NCI-H1930 (cell line): Measurements from ENCODE around the gene ZFYVE21.

Experiments
- DNase-seq, 2 experiments: peaks; one replicate each; lab custom pipeline; 2025; lab: John Stamatoyannopoulos, UW

Gene ZFYVE21

DNA sequence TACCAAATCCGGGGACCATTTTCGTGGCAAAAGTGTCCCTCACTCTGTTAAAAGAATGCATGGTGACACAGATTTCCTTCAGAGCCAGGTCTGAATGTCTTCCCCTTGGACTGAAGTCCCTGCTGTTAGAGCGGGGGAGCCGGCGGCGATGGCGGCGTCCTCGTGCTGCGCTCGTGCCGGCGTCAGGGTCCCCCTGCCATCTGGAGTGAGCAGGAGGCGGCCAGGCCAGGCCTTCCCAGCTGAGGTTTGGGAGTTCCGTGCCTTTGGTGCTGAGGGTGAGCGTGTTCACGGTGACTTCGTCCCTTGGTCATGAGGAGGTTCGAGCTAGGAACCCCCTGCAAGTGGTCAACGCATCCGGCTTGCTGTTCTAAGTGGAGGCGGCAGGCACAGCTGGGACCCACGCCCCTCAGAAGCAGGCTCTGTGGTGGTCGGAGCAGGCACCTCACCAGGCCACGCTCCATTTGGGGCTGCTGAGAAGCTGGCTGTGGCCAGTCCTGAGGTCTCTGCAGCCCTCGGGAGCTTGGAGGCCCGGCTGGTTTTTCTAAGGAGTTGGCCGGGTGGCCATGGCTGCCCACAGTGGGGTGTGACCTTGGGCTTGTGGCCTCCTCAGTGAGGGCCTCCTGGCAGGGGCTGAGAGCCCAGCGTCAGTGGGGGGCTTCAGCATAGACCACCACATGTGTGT lies 9.5 kb downstream of the ZFYVE21 start:
- DNase-seq = no peak

DNA sequence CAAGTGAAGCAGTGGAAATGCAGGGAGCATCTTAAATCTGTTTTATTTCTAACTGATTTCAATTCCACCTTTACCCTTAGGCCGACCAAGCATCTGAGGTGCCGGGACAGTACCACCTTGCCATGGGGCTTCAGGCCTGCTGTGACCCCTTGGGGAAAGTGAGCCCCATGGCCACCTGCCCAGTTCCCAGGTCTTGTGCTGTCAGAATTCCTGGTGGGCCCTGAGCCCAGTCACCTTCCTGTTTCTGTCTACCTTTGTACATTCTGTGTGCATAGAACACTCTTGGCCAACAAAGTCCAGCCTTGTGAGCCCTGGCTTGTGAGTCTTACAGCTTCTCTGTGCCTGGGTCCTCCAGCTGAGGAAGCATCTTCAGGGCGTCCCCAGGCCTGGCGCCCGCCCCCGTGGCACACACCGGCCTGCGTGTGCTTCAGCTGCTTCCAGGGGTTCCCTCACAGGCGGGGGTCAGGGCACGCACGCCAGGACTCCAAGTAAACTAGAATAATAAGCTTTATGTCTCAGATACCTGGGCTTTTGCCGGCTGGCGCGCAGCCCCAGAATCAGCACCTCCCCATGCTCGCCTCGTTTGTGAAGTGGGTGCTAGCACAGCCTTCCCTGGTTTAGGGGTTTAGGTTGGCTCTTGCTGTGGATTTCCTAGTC lies 10.3 kb downstream of the ZFYVE21 start:
- DNase-seq = no peak

DNA sequence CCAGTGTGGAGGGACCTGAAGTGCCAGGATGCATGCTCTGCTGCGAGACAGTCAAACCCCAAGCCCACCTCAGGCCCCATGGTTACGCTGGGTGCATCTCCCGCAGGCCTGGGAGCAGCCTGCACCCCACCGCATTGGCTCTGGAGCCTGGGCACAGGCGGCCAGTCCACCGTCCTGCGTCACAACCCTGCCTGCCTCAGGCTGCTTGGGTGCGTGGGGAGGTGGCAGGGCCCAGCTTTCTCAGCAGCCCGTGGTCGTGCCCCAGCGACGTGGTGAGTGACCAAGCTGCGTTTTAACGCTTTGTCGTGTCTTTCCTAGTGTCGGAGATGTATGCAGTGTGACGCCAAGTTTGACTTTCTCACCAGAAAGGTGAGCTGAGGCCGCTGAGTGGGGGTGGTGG lies 10.9 kb downstream of the ZFYVE21 start:
- no peak for DNase-seq

DNA sequence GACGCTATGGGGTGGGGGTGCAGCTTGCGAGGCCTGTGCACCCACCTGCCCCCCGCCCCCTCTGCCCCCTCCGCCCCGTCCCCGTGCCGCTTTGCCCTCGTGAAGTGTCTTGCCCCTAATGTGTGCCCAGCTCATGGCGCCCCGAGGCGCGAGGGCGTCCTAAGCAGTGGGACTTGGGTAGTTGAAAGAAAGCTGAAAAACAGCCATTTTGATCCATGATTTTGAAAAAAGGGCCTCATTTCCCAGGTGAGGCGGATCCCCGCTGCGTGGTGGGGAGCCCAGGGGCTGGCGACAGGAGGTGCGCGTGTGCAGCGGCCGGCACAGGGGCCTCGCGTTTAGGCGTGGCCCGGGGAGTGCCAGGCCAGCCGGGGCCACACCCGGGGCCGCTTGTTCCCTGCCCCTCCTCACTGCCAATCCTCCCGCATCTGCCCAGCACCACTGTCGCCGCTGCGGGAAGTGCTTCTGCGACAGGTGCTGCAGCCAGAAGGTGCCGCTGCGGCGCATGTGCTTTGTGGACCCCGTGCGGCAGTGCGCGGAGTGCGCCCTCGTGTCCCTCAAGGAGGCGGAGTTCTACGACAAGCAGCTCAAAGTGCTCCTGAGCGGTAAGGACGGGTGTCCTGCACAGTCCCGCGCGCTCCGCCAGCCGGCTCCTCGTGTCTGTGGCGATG lies 11.8 kb downstream of the ZFYVE21 start:
- DNase-seq = no peak

DNA sequence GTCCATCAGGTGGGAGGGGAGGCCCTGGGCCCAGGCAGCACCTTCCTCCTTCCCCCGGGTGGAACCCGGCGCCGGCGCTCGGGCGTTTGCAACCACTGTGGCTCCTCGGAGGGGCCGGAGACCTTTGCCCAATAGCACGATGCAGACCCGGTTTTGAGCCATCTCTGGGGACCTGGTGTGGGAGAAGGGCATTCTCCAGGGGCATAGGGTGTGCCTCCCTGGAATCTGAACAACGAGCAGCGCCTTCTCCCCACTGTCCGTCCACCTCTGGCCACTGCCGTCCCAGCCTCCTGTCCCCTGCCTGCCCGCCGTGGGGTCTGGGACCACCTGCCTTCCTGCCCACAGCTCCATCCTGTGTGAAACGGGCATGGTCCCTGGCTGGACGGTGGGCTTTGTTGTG lies 12.5 kb downstream of the ZFYVE21 start:
- DNase-seq = no peak

DNA sequence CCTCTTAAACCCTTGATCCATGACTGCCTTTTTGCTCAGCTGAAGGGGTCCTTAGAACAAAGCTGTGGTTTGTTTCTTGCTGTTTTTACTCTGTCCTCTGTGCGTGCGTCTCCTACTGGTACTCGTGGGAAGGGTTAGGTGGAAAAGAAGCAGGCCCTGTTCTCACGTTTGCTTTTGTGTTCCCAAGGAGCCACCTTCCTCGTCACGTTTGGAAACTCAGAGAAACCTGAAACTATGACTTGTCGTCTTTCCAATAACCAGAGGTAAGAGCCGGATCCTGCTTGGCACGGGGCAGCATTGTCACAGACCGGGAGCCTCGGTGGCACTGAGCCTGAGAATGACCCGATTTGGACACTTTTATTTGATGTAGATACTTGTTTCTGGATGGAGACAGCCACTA lies 13.1 kb downstream of the ZFYVE21 start:
- DNase-seq = no peak

DNA sequence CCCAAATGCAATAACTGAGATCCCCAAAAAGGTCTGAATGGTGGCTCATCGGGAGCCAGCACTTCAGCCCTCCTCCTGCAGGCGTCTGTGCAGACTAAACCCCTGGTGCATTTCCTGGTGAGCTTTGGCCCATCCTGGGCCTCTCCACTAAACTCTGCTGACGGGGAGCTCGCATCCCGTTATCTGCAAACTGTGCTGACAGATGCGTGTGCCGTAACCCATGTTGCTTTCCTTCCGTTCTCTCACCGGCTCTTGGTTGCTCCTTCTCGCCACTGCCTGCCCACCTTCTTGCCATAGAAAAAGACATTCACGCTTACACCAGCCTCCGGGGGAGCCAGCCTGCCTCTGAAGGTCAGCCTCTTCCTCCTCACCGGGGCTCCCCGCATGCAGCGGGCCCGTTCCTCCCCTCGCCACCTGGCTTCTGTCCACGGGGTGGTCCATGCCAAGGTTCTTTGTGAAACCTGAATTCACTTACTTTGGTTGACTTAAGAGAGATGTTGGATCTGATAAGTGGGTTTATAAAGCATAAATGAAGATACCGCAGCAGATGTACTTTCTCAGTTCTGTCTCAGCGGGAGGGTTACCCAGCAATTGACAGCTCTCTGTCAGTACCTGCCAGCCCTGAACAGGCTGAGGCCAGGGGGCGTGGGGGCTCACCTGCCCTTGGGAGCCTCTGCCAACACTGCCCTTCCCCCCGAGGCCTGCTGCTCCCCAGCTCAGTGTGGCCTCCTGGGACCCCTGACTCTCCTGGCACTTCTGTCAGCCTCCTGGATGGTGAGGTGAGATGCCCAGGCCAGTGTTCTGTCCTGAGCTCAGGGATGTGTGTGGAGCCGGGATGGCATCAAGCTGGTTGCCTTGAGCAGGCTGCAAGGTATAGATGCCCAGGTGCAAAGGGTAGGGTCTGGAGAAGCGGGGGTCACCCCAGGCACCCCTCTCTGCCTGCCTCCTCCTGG lies 14.2 kb downstream of the ZFYVE21 start:
- DNase-seq = no peak

DNA sequence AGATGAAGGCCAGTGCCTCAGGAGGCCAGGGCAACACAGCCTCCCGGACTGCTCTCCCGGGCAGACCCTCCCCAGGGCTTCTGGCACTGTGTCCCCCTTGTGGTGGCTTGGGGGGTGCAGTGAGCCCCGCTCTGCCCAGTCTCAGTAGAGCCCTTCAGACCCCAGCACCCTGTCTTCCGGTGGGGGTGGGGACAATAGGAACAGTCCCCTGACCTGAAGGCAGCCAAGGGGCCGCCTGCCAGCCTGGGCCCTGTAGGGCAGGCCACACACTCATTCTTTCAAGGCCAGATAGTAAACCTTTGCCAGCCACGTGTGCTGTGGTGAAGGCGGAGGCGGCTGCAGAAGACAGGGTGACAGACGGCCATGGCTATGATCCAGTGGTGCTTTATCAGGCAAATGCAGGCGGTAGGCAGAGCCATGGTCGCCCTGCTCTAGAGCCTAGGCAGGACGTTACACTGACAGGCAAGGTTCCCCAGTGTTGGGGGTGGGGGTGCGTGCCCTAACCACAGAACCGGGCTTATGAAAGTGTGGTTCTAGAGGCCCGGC lies 15.0 kb downstream of the ZFYVE21 start:
- DNase-seq = no peak

DNA sequence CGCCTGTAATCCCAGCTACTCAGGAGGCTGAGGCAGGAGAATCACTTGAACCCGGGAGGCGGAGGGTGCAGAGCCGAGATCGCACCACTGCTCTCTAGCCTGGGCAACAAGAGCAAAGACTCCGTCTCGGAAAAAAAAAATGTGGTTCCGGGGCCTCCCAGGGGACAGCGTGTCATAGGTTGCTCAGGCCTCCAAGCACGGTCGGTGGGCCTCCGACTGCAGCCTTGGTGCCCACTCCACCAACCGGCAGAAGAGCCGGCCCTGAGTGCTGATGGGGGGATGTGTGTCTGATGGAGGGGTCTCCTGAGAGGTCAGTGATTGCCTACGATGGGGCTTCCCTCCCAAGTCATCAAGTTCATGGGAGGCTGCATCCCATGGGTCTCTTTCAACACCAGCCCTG lies 15.9 kb downstream of the ZFYVE21 start:
- no peak for DNase-seq

DNA sequence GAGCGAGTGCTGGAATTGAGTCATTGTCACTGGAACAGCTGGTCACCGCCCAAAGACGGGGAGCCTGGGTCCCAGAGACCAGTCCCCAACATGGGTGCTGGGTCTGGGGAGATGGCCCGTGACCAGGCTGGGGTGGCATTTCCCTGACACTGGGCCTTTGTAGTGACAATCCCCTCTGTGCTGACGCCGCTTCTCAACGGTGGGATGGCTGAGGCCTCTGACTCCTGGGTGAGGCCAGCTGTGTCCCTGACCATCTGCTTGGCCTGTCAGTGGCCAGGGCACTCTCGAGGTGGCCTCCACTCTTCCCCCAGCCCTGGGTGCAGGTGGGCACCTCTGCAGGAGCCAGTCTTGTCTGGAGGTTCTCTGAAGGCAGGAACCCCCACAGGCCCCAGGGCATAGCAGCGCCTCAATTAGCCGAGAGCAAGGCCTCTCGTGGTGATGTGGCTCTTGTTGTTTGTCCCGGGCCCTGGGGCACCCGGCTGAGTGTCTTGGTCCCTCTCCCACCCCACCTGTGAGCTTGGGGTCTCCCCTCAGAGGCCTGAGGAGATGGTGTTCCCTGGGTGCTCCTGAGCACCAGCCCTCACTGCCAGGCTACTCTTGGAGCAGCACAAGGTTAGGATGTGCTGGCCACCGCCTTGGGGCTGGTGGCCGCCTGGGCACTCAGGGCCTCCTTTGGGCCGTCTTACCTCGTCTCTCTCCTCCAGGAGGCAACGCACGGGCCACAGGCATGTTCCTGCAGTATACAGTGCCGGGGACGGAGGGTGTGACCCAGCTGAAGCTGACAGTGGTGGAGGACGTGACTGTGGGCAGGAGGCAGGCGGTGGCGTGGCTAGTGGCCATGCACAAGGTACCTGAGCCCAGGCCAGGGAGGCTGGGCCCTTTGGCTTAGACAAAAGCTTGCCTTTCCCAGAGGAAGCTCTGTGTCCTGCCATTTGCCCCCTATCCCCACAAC lies 16.6 kb downstream of the ZFYVE21 start:
- no peak for DNase-seq

DNA sequence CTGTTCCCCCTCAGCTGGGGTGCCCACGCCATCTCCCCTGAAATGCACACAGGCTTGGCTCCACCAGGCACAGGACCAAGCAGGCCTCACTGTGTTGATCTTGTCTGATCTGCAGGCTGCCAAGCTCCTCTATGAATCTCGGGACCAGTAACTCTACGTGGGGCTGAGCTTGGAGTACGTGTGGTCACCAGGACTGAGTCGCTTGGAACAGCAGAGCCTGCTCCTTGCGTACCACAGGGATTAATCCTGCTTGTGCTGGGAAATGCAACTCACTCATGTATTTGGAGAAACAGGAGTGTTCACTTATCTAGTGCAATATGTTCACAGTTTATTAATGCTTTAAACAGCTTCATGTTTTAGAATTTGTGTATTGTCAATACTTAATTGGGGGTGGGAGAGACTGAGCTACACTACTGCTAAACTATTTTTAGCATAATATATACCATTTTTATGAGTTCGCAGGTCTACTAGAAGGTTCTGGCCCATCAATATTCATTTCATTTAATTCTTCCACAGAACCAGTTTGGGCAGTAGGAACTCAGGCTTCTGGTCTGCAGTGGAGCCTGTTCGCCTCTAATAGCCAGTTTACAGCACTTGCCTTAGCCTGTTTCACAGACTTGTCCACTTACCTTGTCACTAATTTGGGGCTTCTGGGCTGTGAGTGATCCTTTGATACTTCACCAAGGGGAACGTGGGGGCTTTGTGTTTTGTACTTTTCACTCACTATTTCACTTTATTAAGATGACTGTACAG lies 17.4 kb downstream of the ZFYVE21 start:
- no peak for DNase-seq

DNA sequence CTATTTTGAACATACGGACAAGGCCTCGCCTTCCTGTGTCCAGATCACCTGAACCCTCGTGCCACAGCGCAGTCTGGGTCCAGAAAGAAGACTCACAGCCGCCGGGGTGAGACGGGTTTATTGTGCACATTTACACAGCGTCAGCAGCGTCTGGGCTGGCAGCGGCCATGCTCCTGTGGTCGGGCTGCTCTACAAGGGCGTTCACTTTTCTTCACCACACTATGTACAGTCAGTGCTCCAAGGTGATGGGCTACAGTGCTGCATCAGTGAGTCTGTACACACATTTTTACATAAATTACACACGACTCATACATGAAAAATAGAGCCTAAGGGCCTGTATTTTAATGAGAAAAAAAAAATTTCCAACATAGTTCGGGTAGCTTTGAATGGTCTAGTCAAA lies 18.0 kb downstream of the ZFYVE21 start:
- no peak for DNase-seq

DNA sequence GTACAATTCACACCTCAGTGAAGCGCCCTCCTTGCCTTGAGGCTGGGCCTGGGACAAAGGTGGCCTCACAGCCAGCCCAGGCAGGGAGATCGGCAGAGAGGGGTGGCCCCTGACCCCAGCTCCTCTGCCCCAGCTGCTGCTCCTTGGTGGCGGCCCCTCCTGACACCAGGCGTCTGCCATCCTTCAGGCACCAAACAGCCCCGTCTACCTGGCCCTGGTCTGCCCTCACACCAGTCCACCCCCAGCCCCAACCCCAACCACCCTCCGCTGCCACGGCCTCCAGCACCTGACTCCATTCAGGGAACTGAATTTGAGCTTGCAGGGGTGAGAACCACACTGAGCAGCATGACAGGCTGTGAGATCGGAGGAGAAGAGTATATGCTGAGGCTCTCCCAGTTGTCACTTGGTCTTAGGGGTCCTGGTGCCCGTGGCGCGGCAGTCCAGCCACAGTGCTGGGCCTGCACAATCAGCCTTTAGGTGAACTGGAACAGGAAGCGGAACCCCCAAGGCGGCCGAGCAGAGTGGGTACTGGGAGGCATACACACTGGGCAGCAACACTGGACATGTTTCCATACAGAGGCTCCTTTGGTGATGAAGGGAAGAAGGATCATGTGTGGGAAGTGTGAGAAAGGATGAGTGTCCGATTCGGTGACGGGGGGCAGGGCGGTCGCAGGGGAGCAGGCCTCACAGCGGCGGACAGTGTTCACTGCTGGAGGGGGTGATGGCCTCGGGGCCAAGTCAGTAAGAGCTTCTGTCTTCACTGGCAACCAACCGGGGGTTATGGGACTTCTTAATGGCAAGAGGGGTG lies 18.7 kb downstream of the ZFYVE21 start:
- no peak for DNase-seq

DNA sequence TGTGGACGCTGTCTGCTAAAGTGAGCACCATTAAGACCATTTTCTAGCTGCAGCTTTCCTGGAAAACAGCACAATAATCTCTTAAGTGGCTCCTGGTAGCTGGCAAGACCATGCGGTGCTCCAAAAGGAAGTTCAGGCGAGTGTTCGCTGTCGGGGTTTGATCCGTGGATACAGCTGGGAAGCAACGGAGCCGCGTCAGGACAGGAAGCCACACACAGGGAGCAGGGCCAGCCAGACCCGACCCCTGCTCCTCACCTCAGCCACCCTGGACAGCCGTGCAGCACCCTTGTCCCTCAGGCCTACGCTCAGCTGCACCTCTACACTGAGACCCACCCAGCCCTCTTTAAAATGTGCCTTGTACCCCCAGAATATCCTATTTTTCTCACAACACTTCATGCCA lies 19.4 kb downstream of the ZFYVE21 start:
- DNase-seq = no peak

DNA sequence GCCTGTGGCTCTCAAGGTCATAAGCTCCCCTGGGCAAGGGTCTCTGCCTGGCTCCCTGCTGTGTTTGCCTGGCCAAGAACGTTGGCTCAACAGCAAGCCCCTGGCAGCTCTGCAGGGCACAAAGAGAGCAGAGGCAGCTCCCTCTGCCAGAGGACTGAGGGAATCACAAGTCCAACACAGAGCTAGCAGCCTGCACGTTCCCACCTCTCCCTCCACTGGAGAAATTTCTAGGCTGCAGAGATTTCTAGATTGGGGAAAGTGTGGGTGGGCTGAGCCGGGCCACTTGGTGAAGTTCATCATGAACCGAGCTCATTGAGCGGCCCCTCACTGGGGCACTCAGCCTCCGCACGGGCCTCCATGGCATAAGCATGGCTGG lies 19.8 kb downstream of the ZFYVE21 start:
- DNase-seq = no peak

DNA sequence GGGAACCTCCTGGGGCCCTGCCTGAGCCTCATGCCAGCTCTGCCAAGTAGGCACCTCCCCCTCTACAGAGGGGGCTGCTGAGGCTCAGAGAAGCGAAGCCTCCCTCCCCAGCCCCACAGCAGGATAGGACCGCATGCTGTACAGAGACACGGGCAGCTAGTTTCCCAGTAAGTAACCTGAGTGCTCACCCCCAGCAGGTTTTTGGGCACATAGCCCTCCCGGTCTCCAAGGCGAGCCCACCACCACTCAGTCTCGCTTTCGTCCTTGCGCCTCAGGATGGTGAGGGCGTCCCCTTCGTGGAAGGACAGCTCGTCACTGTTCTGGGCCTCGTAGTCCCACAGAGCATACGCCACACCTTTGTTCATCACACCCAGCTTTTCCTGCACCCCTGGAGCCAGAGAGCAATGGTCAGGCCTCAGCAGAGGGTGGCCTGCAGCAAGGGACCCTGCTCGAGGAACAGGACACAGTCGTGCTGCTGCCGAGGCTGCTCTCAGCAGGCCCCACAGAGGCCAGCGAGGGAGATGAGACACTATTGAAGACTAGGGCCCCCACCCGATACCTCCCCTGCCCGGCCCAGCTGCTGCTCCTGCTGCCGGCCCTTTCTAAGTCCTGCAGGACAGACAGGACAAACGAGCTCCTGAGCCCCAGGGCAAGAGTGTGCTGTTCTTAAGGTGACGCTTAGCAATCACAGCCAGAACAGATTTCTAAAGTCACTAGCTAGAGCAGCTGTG lies 20.4 kb downstream of the ZFYVE21 start:
- DNase-seq = no peak

DNA sequence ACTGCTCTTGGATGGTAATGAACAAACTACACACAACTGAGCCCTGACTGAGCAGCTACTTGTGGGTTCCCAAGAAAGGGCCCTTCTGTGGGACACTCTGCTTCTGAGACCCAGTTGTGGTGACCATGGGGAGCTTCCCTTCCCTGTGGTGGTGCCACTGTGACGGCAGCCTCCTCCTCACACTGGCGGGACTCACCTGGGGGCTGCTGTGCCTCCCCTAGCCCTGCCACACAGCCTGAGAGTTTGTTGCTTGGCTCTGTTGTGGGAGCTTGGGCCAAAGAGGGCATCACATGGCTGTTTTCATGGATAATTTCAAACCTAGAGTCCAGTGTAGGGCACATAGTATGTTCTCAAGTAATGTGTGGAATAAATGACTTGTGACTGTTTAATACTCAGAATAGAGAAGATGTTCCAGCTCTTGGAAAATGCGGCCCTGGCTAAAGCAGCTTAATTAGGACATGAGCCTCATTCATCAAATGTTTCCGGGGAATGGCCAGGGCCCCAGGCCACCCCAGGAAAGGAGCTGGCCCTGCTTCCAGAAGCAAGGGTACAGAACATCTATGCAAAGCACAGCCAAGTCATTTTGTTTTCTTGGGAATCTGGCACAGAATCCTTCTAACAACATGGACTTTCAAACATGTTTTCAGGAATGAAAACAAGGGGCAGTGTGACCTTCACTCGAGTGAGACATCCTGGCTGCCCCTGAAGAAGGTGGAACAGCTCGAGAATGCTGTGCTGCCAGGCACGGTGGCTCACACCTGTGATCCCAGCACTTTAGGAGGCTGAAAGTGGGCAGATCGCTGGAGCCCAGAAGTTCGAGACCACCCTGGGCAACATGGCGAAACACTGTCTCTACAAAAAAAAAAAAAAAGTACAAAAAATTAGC lies 21.2 kb downstream of the ZFYVE21 start:
- no peak for DNase-seq
